T-helper 1 cell treated with Interleukin-12 subunit alpha and Interleukin-12 subunit beta and Interleukin-4 antibody, amounts not matched to agents 30 μg/mL and 1 μg/mL, for 36 hours (primary cell): ENCODE data around the gene TNC.

Experiments
- H3K27ac Mint-ChIP-seq: one replicate; pipeline ENCODE4 v1.8.0; 2021; ENCODE audit warnings: mild to moderate bottlenecking, mixed read lengths
- H3K27me3 Mint-ChIP-seq: one replicate; pipeline ENCODE4 v1.8.0; 2021; ENCODE audit warnings: low read depth, mixed read lengths
- H3K36me3 Mint-ChIP-seq: one replicate; pipeline ENCODE4 v1.8.0; 2021; ENCODE audit warnings: low read depth, mixed read lengths
- H3K4me1 Mint-ChIP-seq: one replicate; pipeline ENCODE4 v1.8.0; 2021; ENCODE audit warnings: low read depth, mixed read lengths
- H3K4me3 Mint-ChIP-seq: one replicate; pipeline ENCODE4 v1.8.0; 2021; ENCODE audit warnings: mild to moderate bottlenecking, moderate library complexity, mixed read lengths
- H3K9me3 Mint-ChIP-seq: one replicate; pipeline ENCODE4 v1.8.0; 2021; ENCODE audit warnings: mixed read lengths

Gene TNC

GRCh38 chr9:115012486-115012885, 105.5 kb downstream of the TNC start:
- Mint-ChIP-seq H3K27me3 (peaks cover 5% of the 10 kb centered on the region), H3K9me3 (no peaks in the 10 kb centered on the region), H3K4me1 (peaks cover 62% of the 10 kb centered on the region), H3K4me3 (peak overlapping the region; percentile 3), H3K36me3 (peaks cover 7% of the 10 kb centered on the region), H3K27ac (peak overlapping the region; percentile 74)

GRCh38 chr9:115010874-115011273, 107.1 kb downstream of the TNC start:
- H3K4me3 Mint-ChIP-seq: no peak overlapping the region
- H3K27ac Mint-ChIP-seq: no peak overlapping the region
- H3K4me1 Mint-ChIP-seq: peaks cover 77% of the 10 kb centered on the region
- peaks cover 5% of the 10 kb centered on the region for H3K27me3 Mint-ChIP-seq
- no peaks in the 10 kb centered on the region for H3K9me3 Mint-ChIP-seq
- peaks cover 9% of the 10 kb centered on the region for H3K36me3 Mint-ChIP-seq

GRCh38 chr9:115008536-115009270, 109.3 kb downstream of the TNC start:
- no peaks in the 10 kb centered on the region for H3K9me3 Mint-ChIP-seq
- H3K27ac Mint-ChIP-seq: no peak overlapping the region

GRCh38 chr9:115006660-115007059, 111.3 kb downstream of the TNC start:
- Mint-ChIP-seq H3K4me3 (no peak overlapping the region), H3K9me3 (no peaks in the 10 kb centered on the region), H3K36me3 (peaks cover 12% of the 10 kb centered on the region), H3K27me3 (peaks cover 5% of the 10 kb centered on the region), H3K27ac (peak overlapping the region; percentile 78), H3K4me1 (peaks cover 69% of the 10 kb centered on the region)

More at GRCh38 chr9:115008536-115009270, 109.3 kb downstream of the TNC start:
- Mint-ChIP-seq H3K4me3 (no peak overlapping the region), H3K36me3 (peaks cover 13% of the 10 kb centered on the region), H3K4me1 (peaks cover 80% of the 10 kb centered on the region), H3K27me3 (peaks cover 5% of the 10 kb centered on the region)

GRCh38 chr9:115005322-115005721, 112.6 kb downstream of the TNC start:
- Mint-ChIP-seq H3K27ac (no peak overlapping the region), H3K36me3 (peaks cover 13% of the 10 kb centered on the region), H3K27me3 (no peaks in the 10 kb centered on the region), H3K4me1 (peaks cover 66% of the 10 kb centered on the region), H3K4me3 (no peak overlapping the region), H3K9me3 (no peaks in the 10 kb centered on the region)

GRCh38 chr9:115004545-115004944, 113.4 kb downstream of the TNC start:
- Mint-ChIP-seq H3K4me3 (no peak overlapping the region), H3K9me3 (no peaks in the 10 kb centered on the region), H3K27me3 (no peaks in the 10 kb centered on the region), H3K4me1 (peaks cover 66% of the 10 kb centered on the region), H3K36me3 (peaks cover 17% of the 10 kb centered on the region), H3K27ac (no peak overlapping the region)

GRCh38 chr9:115002371-115003120, 115.4 kb downstream of the TNC start:
- Mint-ChIP-seq H3K9me3 (no peaks in the 10 kb centered on the region), H3K27ac (no peak overlapping the region), H3K36me3 (peaks cover 21% of the 10 kb centered on the region), H3K4me3 (no peak overlapping the region), H3K27me3 (no peaks in the 10 kb centered on the region), H3K4me1 (peaks cover 51% of the 10 kb centered on the region)

GRCh38 chr9:115000217-115000639, 117.7 kb downstream of the TNC start:
- H3K27ac Mint-ChIP-seq: no peak overlapping the region
- peaks cover 32% of the 10 kb centered on the region for H3K4me1 Mint-ChIP-seq
- no peaks in the 10 kb centered on the region for H3K27me3 Mint-ChIP-seq
- H3K4me3 Mint-ChIP-seq: no peak overlapping the region
- peaks cover 19% of the 10 kb centered on the region for H3K36me3 Mint-ChIP-seq
- no peaks in the 10 kb centered on the region for H3K9me3 Mint-ChIP-seq

GRCh38 chr9:114998326-114998725, 119.6 kb downstream of the TNC start:
- Mint-ChIP-seq H3K4me3 (no peak overlapping the region), H3K27ac (no peak overlapping the region), H3K4me1 (peaks cover 31% of the 10 kb centered on the region)

GRCh38 chr9:114995681-114996221, 122.2 kb downstream of the TNC start:
- Mint-ChIP-seq H3K27ac (no peak overlapping the region), H3K27me3 (no peaks in the 10 kb centered on the region), H3K4me1 (peaks cover 41% of the 10 kb centered on the region), H3K9me3 (no peaks in the 10 kb centered on the region), H3K4me3 (no peak overlapping the region), H3K36me3 (peaks cover 23% of the 10 kb centered on the region)

More at GRCh38 chr9:114998326-114998725, 119.6 kb downstream of the TNC start:
- Mint-ChIP-seq H3K9me3 (no peaks in the 10 kb centered on the region), H3K27me3 (no peaks in the 10 kb centered on the region), H3K36me3 (peaks cover 20% of the 10 kb centered on the region)

GRCh38 chr9:114994768-114995167, 123.2 kb downstream of the TNC start:
- Mint-ChIP-seq H3K4me1 (peaks cover 46% of the 10 kb centered on the region), H3K27ac (no peak overlapping the region), H3K36me3 (peaks cover 23% of the 10 kb centered on the region), H3K4me3 (no peak overlapping the region), H3K9me3 (no peaks in the 10 kb centered on the region), H3K27me3 (no peaks in the 10 kb centered on the region)

- Mint-ChIP-seq H3K4me3 (no peak overlapping the region), H3K36me3 (peaks cover 17% of the 10 kb centered on the region), H3K9me3 (no peaks in the 10 kb centered on the region), H3K27me3 (no peaks in the 10 kb centered on the region), H3K4me1 (peaks cover 64% of the 10 kb centered on the region), H3K27ac (no peak overlapping the region)
Observed at GRCh38 chr9:114991861-114992260, 126.1 kb downstream of the TNC start.

- peak overlapping the region; percentile 44 for H3K27ac Mint-ChIP-seq
- no peaks in the 10 kb centered on the region for H3K9me3 Mint-ChIP-seq
- peaks cover 68% of the 10 kb centered on the region for H3K4me1 Mint-ChIP-seq
- H3K36me3 Mint-ChIP-seq: peaks cover 17% of the 10 kb centered on the region
- no peak overlapping the region for H3K4me3 Mint-ChIP-seq
- no peaks in the 10 kb centered on the region for H3K27me3 Mint-ChIP-seq
Observed at GRCh38 chr9:114990901-114991300, 127.1 kb downstream of the TNC start.

- Mint-ChIP-seq H3K4me1 (peaks cover 68% of the 10 kb centered on the region), H3K9me3 (no peaks in the 10 kb centered on the region), H3K27ac (peak overlapping the region; percentile 93), H3K27me3 (no peaks in the 10 kb centered on the region), H3K36me3 (peaks cover 15% of the 10 kb centered on the region), H3K4me3 (peak overlapping the region; percentile 71)
Observed at GRCh38 chr9:114989600-114990410, 128.2 kb downstream of the TNC start.
